LNCAP (cell line): ENCODE measurements around the gene PGGT1B.

Source experiments
- TF ChIP-seq, protein P1 (sequence below): fragments of 450-650 bp; IDR thresholded peaks from 2 replicates; pipeline ENCODE4 v1.5.1; 2017; ENCODE audit warnings: mild to moderate bottlenecking

The PGGT1B gene

DNA sequence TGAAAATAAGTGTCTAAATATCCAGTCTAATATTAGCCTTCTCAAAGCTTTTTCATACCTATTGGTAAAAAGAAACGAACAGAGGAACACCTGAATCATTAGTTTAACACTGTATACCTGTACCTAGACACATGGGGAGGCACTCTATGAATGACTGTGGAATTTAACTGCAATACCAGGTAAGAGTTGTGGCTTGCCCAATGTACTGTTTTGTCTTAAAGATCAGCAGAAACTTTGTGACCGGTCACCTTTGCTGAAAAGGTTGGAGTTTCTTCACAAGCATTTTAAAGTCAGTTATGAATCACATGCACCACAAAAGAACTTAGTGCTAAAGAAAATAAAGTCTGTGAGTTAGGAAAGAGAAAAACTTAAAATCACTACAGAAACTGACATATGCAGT lies 2.4 kb downstream of the PGGT1B start:
- TF ChIP-seq, protein P1, sequence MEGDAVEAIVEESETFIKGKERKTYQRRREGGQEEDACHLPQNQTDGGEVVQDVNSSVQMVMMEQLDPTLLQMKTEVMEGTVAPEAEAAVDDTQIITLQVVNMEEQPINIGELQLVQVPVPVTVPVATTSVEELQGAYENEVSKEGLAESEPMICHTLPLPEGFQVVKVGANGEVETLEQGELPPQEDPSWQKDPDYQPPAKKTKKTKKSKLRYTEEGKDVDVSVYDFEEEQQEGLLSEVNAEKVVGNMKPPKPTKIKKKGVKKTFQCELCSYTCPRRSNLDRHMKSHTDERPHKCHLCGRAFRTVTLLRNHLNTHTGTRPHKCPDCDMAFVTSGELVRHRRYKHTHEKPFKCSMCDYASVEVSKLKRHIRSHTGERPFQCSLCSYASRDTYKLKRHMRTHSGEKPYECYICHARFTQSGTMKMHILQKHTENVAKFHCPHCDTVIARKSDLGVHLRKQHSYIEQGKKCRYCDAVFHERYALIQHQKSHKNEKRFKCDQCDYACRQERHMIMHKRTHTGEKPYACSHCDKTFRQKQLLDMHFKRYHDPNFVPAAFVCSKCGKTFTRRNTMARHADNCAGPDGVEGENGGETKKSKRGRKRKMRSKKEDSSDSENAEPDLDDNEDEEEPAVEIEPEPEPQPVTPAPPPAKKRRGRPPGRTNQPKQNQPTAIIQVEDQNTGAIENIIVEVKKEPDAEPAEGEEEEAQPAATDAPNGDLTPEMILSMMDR, result no peak

DNA sequence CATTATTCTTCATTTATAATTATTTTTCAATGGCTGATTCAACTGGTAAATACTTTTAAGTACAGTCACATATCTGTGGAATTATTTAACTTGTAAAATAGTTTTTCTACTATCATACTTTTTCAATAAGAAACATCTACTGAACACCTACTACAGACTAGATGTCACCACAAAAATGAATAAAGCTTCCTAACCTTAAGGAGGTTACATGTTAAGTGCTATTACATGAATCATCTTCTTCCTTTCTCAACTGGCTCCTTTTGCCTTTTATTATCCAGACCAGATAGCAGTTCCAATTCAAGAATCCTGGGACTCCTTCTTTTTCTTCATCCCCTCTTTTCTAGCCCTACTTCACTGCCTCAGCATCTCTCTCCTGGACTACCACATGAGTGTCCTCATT lies 4.7 kb downstream of the PGGT1B start:
- TF ChIP-seq, protein P1, result no peak

DNA sequence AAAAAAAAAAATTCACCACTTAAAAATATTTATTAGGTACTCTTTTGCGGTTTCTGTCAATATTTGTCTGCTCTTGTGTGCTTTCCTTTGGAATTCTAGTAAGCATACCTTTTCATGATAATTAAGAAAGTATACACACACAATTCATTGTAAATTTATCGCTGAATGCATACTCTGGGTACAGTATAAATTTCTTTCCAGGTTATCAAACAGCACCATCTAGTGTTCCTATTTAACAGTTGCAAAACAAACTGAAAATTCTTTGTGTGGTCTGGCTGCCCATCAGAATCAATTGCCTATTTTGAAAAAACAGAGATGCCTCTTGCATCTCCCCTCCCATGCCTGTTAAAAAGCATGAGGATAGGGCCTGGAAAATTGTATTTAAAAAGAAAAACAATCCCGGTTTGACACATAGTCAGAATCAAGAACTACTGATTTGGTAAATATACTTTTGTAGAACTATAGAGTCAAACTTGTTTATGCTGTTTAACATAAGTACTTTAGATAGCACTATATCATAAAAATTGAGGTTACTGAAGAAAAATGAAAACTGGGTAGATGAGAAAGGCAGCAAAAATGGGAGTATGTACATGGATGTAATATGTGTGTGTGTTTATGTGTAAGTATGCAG lies 16.2 kb downstream of the PGGT1B start:
- TF ChIP-seq, protein P1, result peak; percentile 79

DNA sequence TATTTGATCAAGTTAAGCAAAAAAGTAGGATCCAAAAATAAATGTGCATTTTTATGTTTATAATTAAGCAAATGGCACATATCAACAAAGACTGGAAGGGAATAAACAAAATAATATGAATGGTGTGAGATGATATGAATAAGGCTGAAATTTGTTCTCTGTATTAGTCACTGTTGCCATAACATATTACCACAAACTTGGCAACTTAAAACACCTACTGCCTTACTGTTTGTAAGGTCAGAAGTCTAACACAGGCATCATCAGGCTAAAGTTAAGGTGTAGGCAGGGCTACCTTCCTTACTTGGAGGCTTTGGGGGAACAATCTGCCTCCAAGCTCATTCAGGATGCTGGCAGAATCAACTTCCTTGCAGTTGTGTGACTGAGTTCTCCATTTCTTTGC lies 19.3 kb downstream of the PGGT1B start:
- TF ChIP-seq, protein P1, result no peak

DNA sequence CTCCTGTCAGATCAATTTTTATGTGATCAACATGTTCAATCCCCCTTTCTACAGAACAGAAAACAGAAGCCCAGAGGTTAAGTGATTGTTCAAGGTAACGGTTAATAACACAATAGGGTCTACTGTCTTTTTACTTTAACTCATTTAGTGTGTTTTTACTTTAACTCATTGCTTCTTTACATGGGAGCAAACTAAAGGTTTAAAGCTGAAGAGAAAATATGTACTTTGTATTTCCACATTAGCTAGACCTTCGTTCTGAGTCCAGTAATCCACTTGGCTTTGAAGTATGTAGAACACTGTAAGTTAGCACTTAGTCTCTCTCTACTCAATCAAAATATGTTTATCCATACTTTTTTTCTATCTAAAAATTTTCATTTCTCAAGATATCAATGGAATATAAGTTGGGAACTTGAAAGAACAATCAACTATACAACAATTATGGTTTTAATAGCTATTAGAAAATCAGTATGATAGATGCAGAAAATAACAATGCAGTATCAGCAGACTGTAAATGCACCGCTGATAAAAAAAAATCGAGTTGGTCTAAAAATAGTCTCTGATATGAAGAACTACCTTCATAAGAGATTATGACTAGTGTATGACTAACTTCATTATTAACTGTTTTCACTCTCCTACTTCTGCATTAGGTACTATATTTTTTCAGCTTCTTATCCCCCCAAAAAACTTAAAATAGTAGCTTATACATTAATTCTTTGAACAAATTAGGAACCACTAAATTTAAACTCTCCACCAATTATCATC lies 20.6 kb downstream of the PGGT1B start:
- TF ChIP-seq, protein P1, result no peak

DNA sequence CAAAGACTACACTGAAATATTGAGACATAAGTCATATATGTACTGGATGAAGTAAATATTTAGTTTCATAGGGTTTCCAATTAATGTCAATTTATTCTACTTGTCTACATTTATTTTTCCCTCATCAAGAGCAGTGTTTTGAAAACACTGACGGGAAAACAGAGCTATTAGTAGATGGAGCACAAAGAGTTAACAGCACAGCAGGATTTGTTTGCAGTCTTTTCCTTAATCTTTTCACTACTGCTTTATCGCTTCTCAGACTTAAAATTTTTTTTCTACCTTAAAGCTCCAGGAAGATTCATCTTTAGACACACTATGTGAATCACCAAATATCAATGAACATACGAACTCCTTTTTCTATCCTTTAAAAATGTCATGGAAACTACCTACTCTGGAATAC lies 25.6 kb downstream of the PGGT1B start:
- TF ChIP-seq, protein P1, result no peak

DNA sequence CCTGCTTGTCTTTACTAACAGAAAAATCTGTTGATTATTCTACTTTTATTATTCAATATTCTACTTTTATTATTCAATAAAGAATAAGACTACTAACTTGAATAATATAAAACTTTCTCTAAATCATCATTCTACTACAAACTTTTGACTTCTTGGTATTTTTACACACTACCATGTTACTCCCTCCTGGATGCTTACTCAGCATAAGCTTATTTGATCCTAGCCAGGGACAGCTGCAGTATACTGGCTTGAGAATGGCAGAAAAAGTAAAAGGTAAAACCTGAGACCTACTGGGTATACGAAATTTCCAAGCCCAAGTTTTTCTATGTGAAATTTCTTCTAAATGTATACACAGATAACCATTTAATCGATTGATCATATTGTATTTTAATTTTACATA lies 26.1 kb downstream of the PGGT1B start:
- TF ChIP-seq, protein P1, result no peak
